Retina (tissue), 1 donor: ENCODE data around the gene HEATR5A.
A peak's percentile ranks its signal among the peaks of the same experiment; 100 is the strongest.

Experiments
- DNase-seq: peaks from one replicate; pipeline ENCODE4 v3.0.0-alpha.2; 2016

The HEATR5A gene

DNA sequence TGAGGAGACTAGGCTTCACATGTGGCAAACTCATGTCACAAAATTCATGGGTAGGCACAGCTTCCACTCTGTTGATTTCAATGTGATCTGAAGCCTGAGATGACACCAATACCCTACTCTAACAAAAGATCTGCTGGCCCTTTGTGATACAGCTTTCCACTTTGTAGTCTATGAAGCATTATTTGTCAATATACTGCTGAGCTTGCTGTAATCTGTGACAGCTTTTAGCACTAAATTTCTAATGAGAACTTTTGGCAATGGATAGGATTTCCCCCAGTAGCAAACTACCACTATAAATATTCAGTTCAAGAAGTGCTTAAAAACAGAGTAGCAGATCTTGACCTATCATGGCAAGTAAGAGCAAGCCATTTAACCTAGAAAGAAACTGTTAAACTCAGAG lies 5.6 kb upstream of the HEATR5A start:
- DNase-seq, result peak; percentile 20

DNA sequence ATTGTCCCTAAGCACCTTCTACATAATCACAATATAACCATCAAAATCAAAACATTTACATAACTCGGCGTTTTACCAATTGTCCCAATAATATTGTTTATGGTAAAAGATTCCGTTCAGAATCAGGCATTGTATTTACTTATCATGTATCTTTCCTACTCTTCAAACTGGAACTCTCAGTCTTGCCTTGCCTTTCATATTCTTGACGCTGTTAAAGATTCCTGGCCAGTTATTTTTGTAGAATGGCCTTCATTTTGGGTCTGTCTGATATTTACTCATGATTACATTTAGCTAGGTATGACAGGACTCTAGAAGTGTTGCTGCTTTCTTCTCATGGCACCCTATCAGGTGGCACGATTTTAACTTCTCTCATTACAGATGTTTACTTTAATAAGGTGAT lies 850 bp upstream of the HEATR5A start:
- no peak for DNase-seq

DNA sequence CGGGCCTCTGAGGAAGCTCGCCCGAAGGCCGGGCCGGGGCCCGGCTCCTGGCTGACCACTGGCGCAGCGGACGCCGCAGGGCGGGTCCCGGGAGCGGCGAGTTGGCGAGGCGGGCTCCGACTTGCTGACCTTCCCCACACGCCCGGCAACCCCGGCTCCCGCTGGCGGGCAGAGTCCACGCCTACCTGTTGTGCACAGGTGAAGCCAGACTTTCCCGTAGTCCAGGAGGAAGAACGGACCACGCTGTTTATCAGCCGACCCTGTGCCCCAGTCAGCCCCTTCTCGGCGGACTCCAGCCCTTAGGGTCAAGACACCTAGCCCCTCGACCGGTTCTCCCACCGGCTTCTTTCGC lies 407 bp downstream of the HEATR5A start:
- DNase-seq, result no peak

DNA sequence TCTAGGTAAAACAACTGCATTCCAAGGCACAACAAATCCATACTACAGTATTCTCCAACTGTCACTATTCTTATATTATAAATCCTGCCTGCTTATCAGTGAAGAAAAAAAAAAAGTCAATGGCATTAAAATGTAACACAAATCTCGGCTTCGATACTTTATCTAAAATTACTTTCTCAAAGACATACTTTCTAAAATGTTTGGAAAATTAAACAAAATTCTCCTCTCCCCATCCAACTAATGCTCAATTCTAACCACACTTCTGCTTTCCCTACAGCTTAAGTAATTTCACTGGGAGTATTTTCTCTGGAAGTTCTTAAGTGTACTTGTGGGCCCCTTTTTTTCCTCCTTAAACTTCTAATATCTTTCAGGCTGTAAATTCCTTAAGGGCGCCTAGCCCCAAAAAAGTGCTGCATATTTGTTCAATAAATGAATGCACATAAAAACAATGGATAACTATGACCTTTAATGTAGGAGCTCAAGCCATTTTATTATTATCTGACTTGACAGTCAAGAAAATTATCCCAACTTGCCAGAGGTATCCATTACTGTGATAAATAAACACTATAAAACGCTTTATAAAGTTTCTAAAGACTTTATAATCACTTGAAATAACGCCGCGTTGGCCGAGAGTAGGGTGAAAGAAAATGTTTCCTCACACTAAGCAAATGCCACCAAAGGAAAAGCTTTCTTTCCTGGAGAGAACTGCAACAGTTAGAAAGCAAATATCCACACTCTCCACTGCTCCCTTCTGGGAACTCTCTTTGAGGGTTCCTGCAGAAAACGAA lies 977 bp downstream of the HEATR5A start:
- DNase-seq, result peak; percentile 2

DNA sequence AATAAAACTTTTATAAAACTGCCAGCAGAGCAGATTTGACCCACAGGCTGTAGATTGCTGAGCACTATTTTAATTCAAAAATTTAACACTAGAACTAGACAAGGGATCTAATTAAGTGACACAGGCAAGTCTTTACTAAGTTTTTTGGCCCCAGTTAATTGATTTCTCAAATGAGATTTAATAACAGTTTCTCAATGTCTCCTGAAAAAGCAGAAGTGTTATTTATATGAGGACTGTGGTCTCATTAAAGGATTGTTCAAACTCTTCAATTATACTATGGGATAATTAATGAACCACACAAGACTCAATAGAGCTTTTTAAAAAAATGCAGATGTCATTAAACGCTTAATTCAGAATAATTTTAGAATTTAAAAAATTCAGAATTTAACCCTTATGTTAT lies 1.9 kb downstream of the HEATR5A start:
- no peak for DNase-seq

DNA sequence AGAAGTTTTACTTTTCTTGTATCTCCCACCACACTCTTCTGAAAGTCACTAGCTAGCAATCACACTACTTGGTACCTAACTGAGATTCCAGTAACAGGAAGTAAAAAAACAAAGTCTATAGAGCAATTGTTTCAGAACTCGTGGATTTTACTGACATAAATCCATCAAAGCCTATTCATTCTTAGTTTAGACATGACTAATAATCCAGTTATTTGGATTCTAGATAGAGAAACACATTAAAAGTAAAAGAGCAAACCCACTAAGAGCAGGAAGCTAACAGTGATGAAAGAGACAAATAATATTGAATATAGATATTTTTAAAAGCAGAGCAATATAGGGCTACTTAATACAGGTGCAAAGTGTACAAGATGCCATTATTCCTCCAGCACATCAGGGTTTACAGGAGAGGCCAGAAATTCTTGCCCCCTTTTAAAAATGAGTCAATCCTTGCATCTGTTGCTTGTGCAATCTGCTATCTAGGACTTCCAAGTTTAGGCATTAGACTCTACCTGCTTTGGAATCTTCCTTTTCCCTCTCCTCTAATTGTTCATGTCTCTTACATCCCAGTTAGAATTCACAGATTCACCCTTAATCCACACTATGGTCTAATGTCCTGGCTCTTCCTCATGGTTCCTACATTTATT lies 6.0 kb downstream of the HEATR5A start:
- no peak for DNase-seq

DNA sequence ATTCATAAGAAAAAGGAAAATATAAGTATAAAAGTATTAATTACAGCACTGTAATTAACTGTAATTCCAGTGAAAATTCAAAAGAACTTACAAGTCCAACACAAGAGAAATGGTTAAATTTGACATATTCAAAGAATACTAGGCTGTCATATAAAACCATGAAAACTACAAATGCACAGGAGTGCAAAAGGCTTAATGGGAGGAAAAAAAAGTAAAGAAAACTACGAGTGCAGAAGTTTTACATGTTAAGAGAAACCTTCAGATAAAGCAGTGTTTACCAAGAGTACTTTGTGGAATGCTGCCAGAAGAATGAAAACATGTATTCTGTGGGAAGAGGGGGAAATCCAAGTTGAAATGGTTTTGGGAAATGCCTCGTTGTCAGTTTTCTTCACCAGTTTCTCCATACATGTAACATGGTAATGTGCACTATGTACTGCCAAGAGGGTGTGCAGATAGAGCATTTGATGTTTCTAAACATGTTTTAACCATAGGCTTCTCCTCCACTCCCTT lies 9.1 kb downstream of the HEATR5A start:
- no peak for DNase-seq

DNA sequence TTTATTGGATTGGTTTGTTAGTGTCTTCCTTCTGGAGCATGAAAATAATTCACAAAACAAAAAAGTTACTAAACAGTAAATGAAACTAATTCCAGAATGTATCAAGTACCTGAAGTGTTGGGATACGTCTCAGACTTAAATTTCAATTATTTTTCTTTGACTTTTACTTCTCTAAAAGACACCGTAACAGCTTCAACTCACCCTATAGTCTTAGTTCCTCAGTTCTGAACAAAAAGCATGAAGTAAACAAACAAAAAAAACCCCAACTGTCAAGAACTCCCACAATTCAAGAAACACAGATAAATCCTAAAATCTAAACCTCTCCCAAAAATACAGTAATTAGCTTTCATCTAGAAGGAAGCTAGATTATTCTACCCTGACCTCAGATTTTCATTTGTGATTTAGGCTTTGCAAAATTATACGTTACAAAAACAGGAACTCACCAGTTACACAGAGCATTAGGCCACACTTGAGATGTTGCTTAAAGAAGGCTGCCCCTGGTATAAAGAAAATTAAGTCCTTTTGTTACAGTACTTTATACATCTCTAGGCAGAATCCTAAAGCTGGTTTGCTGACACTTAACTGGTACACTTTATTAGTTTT lies 10.2 kb downstream of the HEATR5A start:
- no peak for DNase-seq

DNA sequence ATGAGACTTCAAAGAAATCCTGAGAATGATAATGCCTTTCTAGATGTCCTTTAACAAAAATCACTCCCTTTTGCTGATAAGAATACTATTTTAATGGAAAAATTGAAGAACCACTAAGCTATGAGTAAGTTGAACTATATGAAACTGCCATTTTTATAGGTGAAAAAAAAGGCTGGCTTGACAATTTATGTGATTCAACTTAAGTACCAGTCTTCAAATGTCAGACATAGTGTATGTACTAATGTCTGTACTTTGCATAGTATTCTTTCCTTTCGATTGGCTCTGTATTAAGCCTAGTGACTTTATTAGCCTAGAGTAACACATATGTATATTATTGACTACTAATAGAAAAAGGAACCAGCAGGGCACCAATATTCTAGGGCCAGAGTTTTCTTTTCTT lies 11.9 kb downstream of the HEATR5A start:
- no peak for DNase-seq

DNA sequence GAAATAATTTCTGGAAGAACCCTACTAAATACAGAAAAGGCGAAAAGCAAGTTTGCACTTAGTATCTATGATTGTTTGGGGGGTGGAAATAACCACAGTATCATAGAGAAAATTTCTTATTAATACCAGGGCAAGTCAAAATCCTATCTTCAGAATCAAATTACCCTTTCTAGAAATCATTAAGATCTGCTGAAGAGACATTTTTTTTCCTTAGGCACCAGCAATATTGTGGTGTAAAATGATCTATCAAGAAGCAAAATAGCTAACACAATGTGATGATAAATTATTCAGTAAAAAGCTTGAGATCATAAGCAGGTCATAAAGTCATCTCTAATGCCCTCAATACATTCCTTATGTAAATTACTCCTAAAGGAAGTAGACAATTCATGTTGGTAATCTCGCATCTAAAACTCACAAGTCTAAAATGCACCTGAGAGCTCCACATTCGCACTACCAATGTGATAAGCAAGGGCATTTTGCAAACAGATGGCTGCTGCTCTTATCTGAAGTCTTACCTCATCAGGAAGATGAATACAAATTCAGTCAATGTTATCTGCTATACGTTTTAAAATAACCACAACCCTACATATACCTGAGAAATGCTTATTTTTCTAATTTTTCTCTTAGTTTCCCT lies 14.6 kb downstream of the HEATR5A start:
- DNase-seq, result no peak

DNA sequence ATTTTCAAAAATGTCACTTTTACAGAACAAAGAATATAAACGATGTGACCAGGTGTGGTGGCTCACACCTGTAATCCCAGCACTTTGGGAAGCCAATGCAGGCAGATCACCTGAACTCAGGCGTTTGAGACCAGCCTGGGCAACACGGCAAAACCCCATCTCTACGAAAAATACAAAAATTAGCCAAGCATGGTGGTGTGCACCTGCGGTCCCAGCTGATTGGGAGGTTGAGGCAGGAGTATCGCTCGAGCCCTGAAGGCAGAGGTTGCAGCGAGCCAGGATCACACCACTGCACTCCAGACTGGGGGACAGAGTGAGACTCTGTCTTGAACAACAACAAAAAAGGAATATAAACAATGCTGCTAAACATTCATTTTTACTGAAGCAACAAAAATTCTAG lies 15.2 kb downstream of the HEATR5A start:
- DNase-seq, result no peak

DNA sequence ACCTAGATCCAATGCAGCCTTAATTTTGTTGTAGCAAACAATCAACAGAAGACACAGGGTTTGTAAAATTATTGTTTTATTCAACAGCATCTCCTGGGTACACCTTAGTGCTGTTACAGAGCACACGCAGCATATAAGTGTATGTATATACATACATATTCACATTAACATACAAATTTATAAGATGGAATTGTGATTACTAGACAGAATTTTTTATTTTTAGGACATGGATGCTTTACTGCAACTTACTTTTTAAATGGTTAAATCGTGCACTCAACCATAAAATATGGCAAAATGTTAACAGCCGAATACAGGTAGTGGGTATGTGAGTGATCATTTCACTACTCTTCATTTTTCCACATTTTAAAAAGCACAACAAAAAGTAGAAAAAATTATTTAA lies 16.6 kb downstream of the HEATR5A start:
- DNase-seq, result no peak

DNA sequence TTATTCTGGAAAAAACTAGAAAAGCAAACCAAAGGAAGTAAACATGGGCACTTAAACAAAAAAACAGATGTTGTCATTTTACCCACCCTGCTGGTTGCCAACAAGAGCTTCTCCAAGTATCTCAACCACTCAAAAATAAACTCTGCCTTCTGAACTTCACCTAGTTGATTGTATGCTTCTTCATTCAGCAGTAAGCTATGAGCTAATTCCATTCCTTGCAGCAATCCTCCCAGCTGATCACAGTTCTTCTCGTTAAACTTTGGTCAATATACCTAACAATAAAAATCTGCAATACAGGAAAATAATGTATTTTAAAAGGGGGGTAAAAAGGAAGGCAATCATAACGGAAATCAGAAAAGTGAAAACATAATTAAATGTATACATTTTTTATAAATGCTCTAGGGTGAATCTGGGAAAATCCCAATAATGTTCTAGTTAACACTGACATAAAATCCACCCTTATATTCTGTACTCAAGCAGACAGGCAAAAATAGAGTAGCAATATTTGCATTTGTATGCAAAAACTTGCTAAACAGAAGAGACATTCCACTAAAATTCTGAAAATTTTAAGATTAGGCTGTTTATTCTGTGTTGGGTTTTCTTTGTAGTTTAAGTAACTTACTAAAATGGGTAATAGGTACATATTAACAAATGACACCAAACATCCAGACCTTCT lies 17.4 kb downstream of the HEATR5A start:
- DNase-seq, result no peak

DNA sequence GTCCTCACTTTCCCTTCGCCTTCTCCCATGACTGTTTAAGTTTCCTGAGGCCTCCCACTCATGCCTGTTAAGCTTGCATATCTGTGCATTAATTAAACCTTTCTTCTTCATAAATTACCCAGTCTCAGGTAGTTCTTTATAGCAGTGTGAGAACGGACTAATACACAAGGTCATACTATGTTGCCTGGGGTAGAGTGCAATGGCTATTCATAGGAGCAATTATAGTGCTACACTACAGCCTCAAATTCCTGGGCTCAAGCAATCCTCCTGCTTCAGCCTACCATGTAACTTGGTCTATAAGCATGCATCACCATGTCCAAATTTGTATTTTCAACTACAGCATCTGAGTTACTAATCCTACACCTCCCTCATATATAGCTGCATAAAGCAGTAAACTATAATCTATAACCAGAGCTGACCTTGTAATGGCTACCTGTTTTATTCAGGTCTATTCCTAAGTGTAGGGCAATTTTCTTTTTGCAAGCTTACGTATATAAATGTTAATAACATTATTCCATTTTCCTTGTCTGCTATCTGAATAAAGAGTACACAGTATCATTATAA lies 18.9 kb downstream of the HEATR5A start:
- no peak for DNase-seq

DNA sequence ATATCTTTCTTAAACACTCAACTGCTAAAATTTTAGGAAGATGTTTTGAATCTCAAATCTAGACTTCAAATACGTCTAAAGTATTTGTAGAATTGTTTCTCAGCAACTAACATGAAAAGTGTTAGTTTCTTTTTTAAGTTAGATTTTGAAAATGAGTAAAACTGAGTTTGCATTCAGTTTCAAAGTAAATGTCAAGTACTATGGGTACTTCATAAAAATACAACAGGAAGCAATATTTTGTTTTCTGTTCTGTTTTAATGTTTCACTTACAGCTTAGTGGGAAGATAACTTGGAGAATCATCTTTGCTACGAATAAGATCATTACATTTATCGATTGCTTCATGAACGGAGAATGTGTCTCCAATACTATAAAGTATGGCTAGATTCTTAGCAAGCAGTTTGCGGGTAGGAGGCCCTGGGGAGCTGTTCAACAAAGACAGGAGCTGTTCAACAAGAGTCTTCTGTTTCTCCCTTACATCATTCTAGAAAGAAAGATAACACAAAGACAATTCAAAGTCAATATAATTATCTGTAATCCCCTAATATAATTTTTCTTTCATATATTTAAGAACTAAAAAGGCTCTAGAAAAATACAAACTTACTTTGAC lies 20.2 kb downstream of the HEATR5A start:
- no peak for DNase-seq

DNA sequence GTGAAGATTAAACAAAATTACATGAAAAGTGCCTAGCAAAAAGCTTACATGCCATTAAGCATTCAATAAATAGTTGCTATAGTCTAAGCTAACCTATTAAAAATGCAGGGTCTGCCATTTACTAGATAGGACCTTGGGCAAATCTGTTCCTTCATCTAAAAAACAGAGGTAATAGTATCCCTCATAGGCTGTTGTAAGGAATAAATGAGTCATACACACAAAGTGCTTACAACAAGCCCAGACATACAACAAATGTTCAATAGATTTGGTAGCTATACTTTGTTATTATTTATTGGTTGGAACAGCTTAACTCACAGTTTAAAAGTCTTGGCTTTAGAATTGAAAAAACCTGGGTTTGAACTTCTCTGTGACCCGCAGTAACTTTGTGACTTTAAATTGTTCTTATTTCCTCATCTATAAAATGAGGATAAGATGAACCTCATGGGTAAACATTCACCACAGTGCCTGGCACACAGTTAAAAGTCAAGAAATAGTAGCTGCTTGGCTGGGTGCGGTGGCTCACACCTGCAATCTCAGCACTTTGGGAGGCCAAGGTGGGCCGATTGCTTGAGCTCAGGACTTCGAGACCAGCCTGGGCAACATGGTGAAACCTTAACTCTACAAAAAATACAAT lies 24.7 kb downstream of the HEATR5A start:
- DNase-seq, result no peak

DNA sequence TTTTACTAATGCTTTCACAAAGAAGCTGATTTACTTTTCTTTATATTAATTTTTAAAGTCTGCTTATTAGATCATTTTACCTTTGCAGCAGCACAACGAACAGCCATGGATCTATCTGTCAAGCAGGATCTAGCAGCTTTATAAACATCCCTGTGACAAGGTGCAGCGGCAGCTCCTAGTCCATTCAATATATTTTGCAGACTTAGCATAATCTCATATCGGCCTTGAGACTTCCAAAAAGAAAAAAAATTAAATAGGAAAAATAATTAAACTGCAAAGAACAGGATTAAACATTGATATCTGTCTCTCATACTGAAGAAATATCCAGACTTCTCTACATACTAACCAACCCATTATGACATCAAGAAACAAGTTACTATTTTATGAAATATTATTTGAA lies 25.2 kb downstream of the HEATR5A start:
- no peak for DNase-seq

DNA sequence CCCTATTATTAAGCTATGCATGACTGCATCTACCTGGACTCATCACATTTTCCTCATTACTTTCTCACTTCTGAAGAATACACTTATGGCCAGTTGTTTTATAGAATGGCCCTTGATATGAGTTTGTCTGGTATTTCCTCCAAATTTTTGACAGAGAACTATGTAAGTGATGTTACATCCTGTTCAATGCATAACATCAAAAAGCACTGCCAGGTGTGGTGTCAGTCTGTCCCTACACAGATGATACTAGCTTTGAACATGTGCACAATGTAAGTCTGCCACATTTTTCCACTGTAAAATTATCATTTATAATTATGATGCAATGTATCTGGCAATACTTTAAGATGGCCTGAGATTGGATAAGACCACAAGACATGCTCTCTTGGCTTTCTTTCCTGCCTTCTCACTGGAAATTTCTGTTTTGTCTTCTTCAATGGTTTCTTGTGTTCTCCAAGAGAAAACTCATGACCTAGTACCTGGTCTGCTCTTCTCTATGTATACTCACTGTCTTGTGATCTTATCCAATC lies 28.3 kb downstream of the HEATR5A start:
- no peak for DNase-seq

DNA sequence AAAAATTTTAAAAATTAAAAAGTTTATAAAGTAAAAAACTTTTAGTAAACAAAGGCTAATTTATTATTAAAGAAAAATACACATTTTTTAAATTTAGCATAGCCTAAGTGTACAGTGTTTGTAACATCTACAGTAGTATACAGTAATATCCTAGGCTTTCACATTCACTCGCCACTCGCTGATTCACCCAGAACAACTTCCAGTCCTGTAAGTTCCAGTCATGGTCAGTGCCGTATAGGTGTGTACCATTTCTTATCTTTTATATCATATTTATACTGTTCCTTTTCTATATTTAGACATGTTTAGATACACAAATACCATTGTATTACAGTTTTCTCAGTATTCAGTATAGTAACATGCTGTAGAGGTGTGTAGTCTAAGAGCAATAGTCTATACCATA lies 28.9 kb downstream of the HEATR5A start:
- DNase-seq, result no peak

DNA sequence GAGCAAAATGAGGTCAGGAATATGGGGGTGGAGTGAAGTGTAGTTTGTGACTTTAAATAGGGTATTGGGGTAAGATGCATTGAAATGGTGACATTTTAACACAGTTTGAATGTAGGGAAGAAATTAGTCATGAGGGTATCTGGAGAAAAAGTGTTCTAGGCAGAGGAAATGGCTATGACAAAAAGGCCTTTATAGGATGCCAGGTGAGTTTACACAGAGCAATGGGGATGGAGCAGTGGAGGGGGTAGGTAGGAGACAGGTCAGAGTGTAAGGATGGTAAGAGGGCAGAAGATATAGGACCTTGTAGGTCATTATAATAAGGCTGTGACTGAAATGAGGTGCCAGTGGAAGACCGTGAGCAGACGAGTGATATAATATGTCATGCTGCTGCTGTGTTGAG lies 30.4 kb downstream of the HEATR5A start:
- DNase-seq, result no peak

DNA sequence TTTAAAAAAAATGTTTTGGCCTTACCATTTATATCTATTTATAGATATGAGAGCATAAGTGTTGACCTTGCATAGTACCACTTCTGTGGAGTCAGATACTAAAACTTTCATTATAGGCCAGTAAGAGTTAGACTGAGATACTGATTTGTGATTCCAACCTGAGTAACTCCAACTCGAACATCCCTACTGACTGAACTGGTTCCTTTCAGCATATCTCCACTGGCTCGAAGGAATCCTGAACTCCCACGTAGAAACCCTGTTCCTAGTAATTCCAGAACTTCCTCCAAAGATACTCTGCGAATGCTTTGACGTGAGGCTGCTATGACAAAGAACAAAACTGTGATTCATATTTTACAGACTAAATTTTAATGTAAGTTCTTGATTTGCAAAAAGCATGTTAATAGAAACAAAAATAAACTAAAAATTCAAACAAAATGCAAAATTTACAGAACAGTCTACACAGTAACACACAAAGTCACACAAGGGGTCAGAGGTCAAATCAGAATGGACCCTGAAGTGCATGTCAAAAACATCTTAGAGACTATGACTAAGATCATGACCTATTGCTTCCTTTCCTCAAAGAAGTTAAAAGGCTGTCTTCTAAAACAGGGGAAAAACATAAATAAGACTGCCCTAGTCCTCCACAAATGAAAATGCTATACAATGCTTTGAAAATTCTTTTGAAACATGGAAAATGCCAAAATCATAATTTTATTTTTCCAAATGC lies 31.5 kb downstream of the HEATR5A start:
- no peak for DNase-seq
